Calu3 (cell line): ENCODE results near the gene LILRA6. TPM values are rescaled to one million over a fixed set of nuclear protein-coding genes. Genes with fewer than 3 reads are reported as not detected.

Source experiments
- BruUV-seq: library from RNA; stranded (reverse); fragments of 400-500 nt; replicated peaks from 2 replicates; lab custom pipeline; 2021; lab: Mats Ljungman, UMichigan
- CTCF ChIA-PET: fragments of 300-600 bp; sonication (Branson Sonifier 250); formaldehyde crosslinking; loops from one replicate; lab custom pipeline; 2022; ENCODE audit warnings: antibody characterized with exemption; lab: Charles Lee
- DNase-seq: peaks from one replicate; pipeline ENCODE4 v3.0.0; 2022
- H3K27ac Mint-ChIP-seq: one replicate; pipeline ENCODE4 v1.8.0; 2022; ENCODE audit warnings: mixed read lengths; ENCODE audit not compliant: unreplicated experiment
- H3K27me3 Mint-ChIP-seq: one replicate; pipeline ENCODE4 v1.8.0; 2022; ENCODE audit warnings: mixed read lengths; ENCODE audit not compliant: unreplicated experiment
- H3K36me3 Mint-ChIP-seq: one replicate; pipeline ENCODE4 v1.8.0; 2022; ENCODE audit warnings: mild to moderate bottlenecking, moderate library complexity, mixed read lengths; ENCODE audit not compliant: insufficient read depth, unreplicated experiment
- H3K4me1 Mint-ChIP-seq: one replicate; pipeline ENCODE4 v1.8.0; 2022; ENCODE audit warnings: mild to moderate bottlenecking, low read depth, mixed read lengths; ENCODE audit not compliant: unreplicated experiment
- H3K4me3 Mint-ChIP-seq: one replicate; pipeline ENCODE4 v1.8.0; 2022; ENCODE audit warnings: mild to moderate bottlenecking, low read depth, moderate library complexity, mixed read lengths; ENCODE audit not compliant: unreplicated experiment
- H3K9me3 Mint-ChIP-seq: one replicate; pipeline ENCODE4 v1.8.0; 2022; ENCODE audit warnings: low read depth, mixed read lengths; ENCODE audit not compliant: unreplicated experiment
- CTCF ChIP-seq: fragments of 200-600 bp; IDR thresholded peaks from one replicate; pipeline ENCODE4 v1.8.0; 2022; ENCODE audit warnings: antibody characterized with exemption; ENCODE audit not compliant: unreplicated experiment
- intact Hi-C: fragments of 100-400 bp; cut with micrococcal nuclease; formaldehyde crosslinking; loops from one replicate; pipeline ENCODE4 v1.10.0; 2022; ENCODE audit not compliant: unreplicated experiment
- total RNA-seq: library from RNA; stranded (reverse); gene quantifications from 2 replicates; pipeline ENCODE4 v1.2.3, GENCODE V29; 2022

LILRA6 gene
- total RNA-seq, 1 experiment from 2014 or later, result not detected

- H3K27ac Mint-ChIP-seq, result peak within 1 kb of the TSS; percentile 93
- no peak for TF ChIP-seq CTCF
Observed at GRCh38 chr19:54191011-54191810, 51.4 kb downstream of the LILRA6 start, which contains the start of gene TSEN34. Gene TSEN34 (plus strand): TSS chr19:54191308. CDS start chr19:54191365, 57 bp downstream.

GRCh38 chr19:54190503-54191010 lies 52.0 kb downstream of the LILRA6 start:
- Mint-ChIP-seq H3K27ac (peak overlapping the region; percentile 93), H3K4me1 (peaks cover 27% of the 10 kb centered on the region), H3K27me3 (no peaks in the 10 kb centered on the region), H3K4me3 (peak overlapping the region; percentile 82), H3K9me3 (no peaks in the 10 kb centered on the region), H3K36me3 (peaks cover 92% of the 10 kb centered on the region)
- intact Hi-C loops, result loop anchor here (1.0 kb wide), 1 partner anchor 10 kb away; the partner anchor contains the start of gene RPS9
- peak; percentile 100 for DNase-seq
- no TSS peak for BruUV-seq
- CTCF ChIA-PET, result interaction anchor here (1.0 to 3.7 kb wide), 6 partner anchors 10 to 398 kb away, joined by 3 to 35 read pairs (median 6); partner anchors contain the start of genes RPS9 and TMC4
- no peak for TF ChIP-seq CTCF

More at GRCh38 chr19:54191011-54191810, 51.4 kb downstream of the LILRA6 start, which contains the start of gene TSEN34:
- H3K36me3 Mint-ChIP-seq, result peaks cover 92% of the 10 kb centered on the region
- intact Hi-C loops, result loop anchor here (1.0 kb wide), 1 partner anchor 9 kb away; the partner anchor contains the start of gene RPS9
- peaks cover 27% of the 10 kb centered on the region for H3K4me1 Mint-ChIP-seq
- H3K27me3 Mint-ChIP-seq, result no peaks in the 10 kb centered on the region
- CTCF ChIA-PET, result interaction anchor here (0.6 to 3.7 kb wide), 6 partner anchors 14 to 398 kb away, joined by 3 to 35 read pairs (median 4); partner anchors contain the start of gene TMC4
- BruUV-seq, result no TSS peak
- no peaks in the 10 kb centered on the region for H3K9me3 Mint-ChIP-seq
- peak; percentile 94 for DNase-seq
- peak within 1 kb of the TSS; percentile 82 for H3K4me3 Mint-ChIP-seq

GRCh38 chr19:54189735-54190502 lies 52.7 kb downstream of the LILRA6 start:
- BruUV-seq, result no TSS peak
- intact Hi-C loops, result no loop called here
- DNase-seq, result peak; percentile 100
- TF ChIP-seq CTCF, result no peak
- CTCF ChIA-PET, result interaction anchor here (0.6 to 3.7 kb wide), 18 partner anchors 10 to 1435 kb away, joined by 3 to 35 read pairs (median 5); partner anchors contain the start of genes CNOT3, LENG1, MYADM and RPS9
- Mint-ChIP-seq H3K27ac (peak overlapping the region; percentile 93), H3K27me3 (no peaks in the 10 kb centered on the region), H3K4me1 (peaks cover 27% of the 10 kb centered on the region), H3K36me3 (peaks cover 91% of the 10 kb centered on the region), H3K4me3 (peak overlapping the region; percentile 82), H3K9me3 (no peaks in the 10 kb centered on the region)
